Measurements from ENCODE around the gene PDLIM5.

The PDLIM5 gene

GRCh38 chr4:94416335-94416734, 35.4 kb upstream of the PDLIM5 start:
- TF ChIP-seq CTCF (IDR thresholded peaks at IDR 0.05) = no peak

GRCh38 chr4:94416981-94417380, 34.8 kb upstream of the PDLIM5 start:
- TF ChIP-seq CTCF (IDR thresholded peaks at IDR 0.05) = no peak

- TF ChIP-seq CTCF (IDR thresholded peaks at IDR 0.05) = no peak
These were observed 32.2 kb upstream of the PDLIM5 start for GRCh38 chr4:94419549-94419948.

- no peak for TF ChIP-seq CTCF (IDR thresholded peaks at IDR 0.05)
These were observed 31.8 kb upstream of the PDLIM5 start for GRCh38 chr4:94419956-94420355.

GRCh38 chr4:94420356-94420755, 31.4 kb upstream of the PDLIM5 start:
- TF ChIP-seq CTCF (IDR thresholded peaks at IDR 0.05) = no peak

- no peak for TF ChIP-seq CTCF (IDR thresholded peaks at IDR 0.05)
These were observed 25.0 kb upstream of the PDLIM5 start for GRCh38 chr4:94426783-94427182.

GRCh38 chr4:94428884-94429283, 22.9 kb upstream of the PDLIM5 start:
- no peak for TF ChIP-seq CTCF (IDR thresholded peaks at IDR 0.05)

- no peak for TF ChIP-seq CTCF (IDR thresholded peaks at IDR 0.05)
These were observed 21.3 kb upstream of the PDLIM5 start for GRCh38 chr4:94430406-94430805.
